ENCODE results near the gene DCDC2B. TPM values are rescaled to one million over a fixed set of nuclear protein-coding genes. Genes with fewer than 3 reads are reported as not detected.

Gene DCDC2B
- total RNA-seq, 1 donor = not detected

- peak overlapping the region; percentile 97 for H3K27ac ChIP-seq (ENCODE audit: low read depth, low read length)
- peak overlapping the region; percentile 89 for H3K4me3 ChIP-seq (ENCODE audit: insufficient read depth, low read length)
- DNase-seq (ENCODE audit: insufficient read length, low spot score, missing footprints) = no peak
- H3K79me2 ChIP-seq (ENCODE audit: insufficient read depth, low read length) = peaks cover 61% of the 10 kb centered on the region
- no peaks in the 10 kb centered on the region for H3K9me3 ChIP-seq (ENCODE audit: low read depth, low read length)
- peaks cover 38% of the 10 kb centered on the region for H3K36me3 ChIP-seq (ENCODE audit: insufficient read depth, low read length)
- no peak overlapping the region for H2AFZ ChIP-seq (ENCODE audit: low read length)
- peaks cover 24% of the 10 kb centered on the region for H3K4me1 ChIP-seq (ENCODE audit: insufficient read depth, low read length)
- peak overlapping the region; percentile 97 for H3K4me2 ChIP-seq (ENCODE audit: insufficient read depth, low read length)
- H4K20me1 ChIP-seq (ENCODE audit: insufficient read depth, low read length) = peaks cover 44% of the 10 kb centered on the region
- H3K27me3 ChIP-seq (ENCODE audit: insufficient read depth, low read length) = no peaks in the 10 kb centered on the region
- TF ChIP-seq CTCF (IDR thresholded peaks at IDR 0.05; ENCODE audit: extremely low read depth, low read depth, low read length) = no peak
Measured at GRCh38 chr1:32181563-32181962, 27.3 kb upstream of the DCDC2B start.

- Histone ChIP-seq H2AFZ (ENCODE audit: low read length) (no peak overlapping the region), H3K27ac (ENCODE audit: low read depth, low read length) (peak overlapping the region; percentile 97), H3K79me2 (ENCODE audit: insufficient read depth, low read length) (peaks cover 66% of the 10 kb centered on the region), H3K27me3 (ENCODE audit: insufficient read depth, low read length) (no peaks in the 10 kb centered on the region), H3K9me3 (ENCODE audit: low read depth, low read length) (no peaks in the 10 kb centered on the region), H3K4me2 (ENCODE audit: insufficient read depth, low read length) (peak overlapping the region; percentile 97), H3K4me3 (ENCODE audit: insufficient read depth, low read length) (peak overlapping the region; percentile 89), H4K20me1 (ENCODE audit: insufficient read depth, low read length) (peaks cover 49% of the 10 kb centered on the region), H3K4me1 (ENCODE audit: insufficient read depth, low read length) (peaks cover 24% of the 10 kb centered on the region), H3K36me3 (ENCODE audit: insufficient read depth, low read length) (peaks cover 43% of the 10 kb centered on the region)
- DNase-seq (ENCODE audit: insufficient read length, low spot score, missing footprints) = peak; percentile 91
- TF ChIP-seq CTCF (IDR thresholded peaks at IDR 0.05; ENCODE audit: extremely low read depth, low read depth, low read length) = no peak
Measured at GRCh38 chr1:32182060-32182459, 26.8 kb upstream of the DCDC2B start.

GRCh38 chr1:32184650-32185049, 24.2 kb upstream of the DCDC2B start:
- Histone ChIP-seq H4K20me1 (ENCODE audit: insufficient read depth, low read length) (peaks cover 71% of the 10 kb centered on the region), H3K79me2 (ENCODE audit: insufficient read depth, low read length) (peaks cover 87% of the 10 kb centered on the region), H3K4me3 (ENCODE audit: insufficient read depth, low read length) (no peak overlapping the region), H3K9me3 (ENCODE audit: low read depth, low read length) (no peaks in the 10 kb centered on the region), H3K27me3 (ENCODE audit: insufficient read depth, low read length) (no peaks in the 10 kb centered on the region), H2AFZ (ENCODE audit: low read length) (no peak overlapping the region), H3K36me3 (ENCODE audit: insufficient read depth, low read length) (peaks cover 69% of the 10 kb centered on the region), H3K27ac (ENCODE audit: low read depth, low read length) (no peak overlapping the region), H3K4me2 (ENCODE audit: insufficient read depth, low read length) (no peak overlapping the region), H3K4me1 (ENCODE audit: insufficient read depth, low read length) (peaks cover 17% of the 10 kb centered on the region)
- no peak for DNase-seq (ENCODE audit: insufficient read length, low spot score, missing footprints)
- TF ChIP-seq CTCF (IDR thresholded peaks at IDR 0.05; ENCODE audit: extremely low read depth, low read depth, low read length) = no peak

- Histone ChIP-seq H2AFZ (ENCODE audit: low read length) (no peak overlapping the region), H3K4me1 (ENCODE audit: insufficient read depth, low read length) (peaks cover 13% of the 10 kb centered on the region), H3K27me3 (ENCODE audit: insufficient read depth, low read length) (no peaks in the 10 kb centered on the region), H3K9me3 (ENCODE audit: low read depth, low read length) (no peaks in the 10 kb centered on the region), H3K79me2 (ENCODE audit: insufficient read depth, low read length) (peaks cover 83% of the 10 kb centered on the region), H3K4me3 (ENCODE audit: insufficient read depth, low read length) (no peak overlapping the region), H3K36me3 (ENCODE audit: insufficient read depth, low read length) (peaks cover 81% of the 10 kb centered on the region), H4K20me1 (ENCODE audit: insufficient read depth, low read length) (peaks cover 72% of the 10 kb centered on the region), H3K27ac (ENCODE audit: low read depth, low read length) (peak overlapping the region; percentile 49), H3K4me2 (ENCODE audit: insufficient read depth, low read length) (no peak overlapping the region)
- no peak for DNase-seq (ENCODE audit: insufficient read length, low spot score, missing footprints)
- TF ChIP-seq CTCF (IDR thresholded peaks at IDR 0.05; ENCODE audit: extremely low read depth, low read depth, low read length) = no peak
Measured at GRCh38 chr1:32186077-32186476, 22.8 kb upstream of the DCDC2B start.
